Inflammatory macrophage (primary cell): ENCODE data around the gene GFM1.

Experiments
- DNase-seq, 2 donors: peaks; one replicate each; pipeline ENCODE4 v3.0.0-alpha.2; 2020 to 2022
- total RNA-seq, 18 experiments: gene quantifications; one replicate each; lab custom pipeline; 2026; ENCODE audit warnings: mixed read lengths in 6 of 18, inconsistent platforms in 2 of 18; lab: John Stamatoyannopoulos, UW

Gene GFM1
- total RNA-seq, result 39.1 to 133 (median 104) reads per million in 18 experiments

- DNase-seq, result peak; percentile 94 to 95
Measured at GRCh38 chr3:158644345-158644908, at the start of gene GFM1. TSS of gene GFM1 (plus strand) at chr3:158644527. CDS start at chr3:158644635, 108 bp downstream.

GRCh38 chr3:158600787-158601186, 43.5 kb upstream of the GFM1 start:
- DNase-seq, result no peak

DNA sequence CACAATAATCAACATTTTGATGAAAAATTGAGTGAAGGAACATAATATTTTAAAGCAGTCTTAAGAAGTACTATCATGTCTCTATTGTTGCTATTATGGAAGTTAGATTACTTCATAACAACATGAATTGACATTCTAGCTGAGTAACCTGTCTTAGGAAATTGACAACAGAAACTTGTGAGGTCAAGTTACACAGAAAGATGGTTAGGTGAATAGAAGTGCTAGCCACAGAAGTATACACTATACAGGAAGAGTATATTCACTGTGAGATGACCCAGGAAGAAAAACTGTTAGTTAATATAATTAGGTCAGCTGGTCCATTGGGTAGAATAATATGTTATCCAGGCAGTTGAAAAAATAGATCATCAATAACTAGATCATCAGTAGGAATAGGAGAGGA, 42.1 kb upstream of the GFM1 start:
- DNase-seq, result no peak

GRCh38 chr3:158617982-158618875, 26.1 kb upstream of the GFM1 start:
- DNase-seq, result no peak

GRCh38 chr3:158625881-158626280, 18.4 kb upstream of the GFM1 start:
- no peak for DNase-seq

DNA sequence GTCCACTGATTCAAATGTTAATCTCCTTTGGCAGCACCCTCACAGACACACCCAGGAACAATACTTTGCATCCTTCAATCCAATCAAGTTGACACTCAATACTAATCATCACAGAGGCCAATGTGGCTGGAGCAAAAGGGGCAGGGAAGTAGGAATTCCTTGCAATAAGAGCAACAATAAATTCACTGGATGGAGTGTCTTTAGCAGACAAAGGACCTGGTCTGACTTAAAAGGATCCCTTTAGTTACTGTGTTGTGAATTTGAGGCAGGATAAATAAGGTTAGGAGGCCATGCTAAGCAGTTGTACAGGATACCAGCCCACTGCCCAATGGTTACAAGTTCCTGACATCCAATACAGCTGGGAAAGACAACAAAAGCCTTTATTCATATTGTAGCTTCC, 12.3 kb upstream of the GFM1 start:
- DNase-seq, result no peak

- DNase-seq, result no peak
Measured at GRCh38 chr3:158640646-158641045, 3.7 kb upstream of the GFM1 start.

GRCh38 chr3:158642005-158642404, 2.3 kb upstream of the GFM1 start:
- DNase-seq, result no peak

- DNase-seq, result no peak
Measured at GRCh38 chr3:158642474-158643210, 1.7 kb upstream of the GFM1 start.

DNA sequence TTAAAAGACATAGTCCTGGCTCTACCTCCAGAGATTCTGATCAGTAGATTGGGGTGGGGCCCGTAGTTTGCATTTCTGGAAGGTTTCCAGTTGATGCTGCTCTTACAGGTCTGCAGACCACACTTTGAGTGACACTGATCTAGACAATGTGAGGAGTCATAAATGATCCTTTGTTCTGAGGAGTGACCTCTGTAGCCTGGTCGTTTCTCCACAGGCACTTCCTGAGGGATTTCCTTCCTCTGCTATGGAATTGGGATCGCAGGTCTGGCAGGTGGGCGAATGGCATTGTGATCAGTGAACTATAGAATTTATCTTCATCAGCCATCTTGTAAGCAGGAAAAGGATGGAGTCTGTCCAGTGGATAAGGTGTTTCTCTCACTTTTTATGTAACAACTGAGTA, 5.5 kb downstream of the GFM1 start:
- no peak for DNase-seq

DNA sequence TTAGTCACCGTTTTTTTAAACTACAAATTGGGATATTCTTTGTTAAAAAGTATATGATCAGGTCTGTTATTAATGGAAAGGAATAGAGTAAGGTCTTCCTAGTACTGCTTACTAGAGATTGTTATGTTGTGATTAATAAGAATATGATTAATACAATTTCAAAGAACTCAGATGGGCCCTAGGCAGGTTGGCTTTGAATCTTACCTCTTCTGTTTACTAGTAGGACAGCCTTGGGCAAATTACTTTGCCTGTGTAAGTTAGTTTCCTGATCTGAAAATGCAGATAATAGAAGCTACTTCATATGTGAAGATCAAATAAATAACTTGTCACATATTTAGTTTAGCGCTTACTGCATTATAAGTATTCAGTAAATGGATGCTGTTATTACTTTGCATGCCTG, 6.9 kb downstream of the GFM1 start:
- no peak for DNase-seq

DNA sequence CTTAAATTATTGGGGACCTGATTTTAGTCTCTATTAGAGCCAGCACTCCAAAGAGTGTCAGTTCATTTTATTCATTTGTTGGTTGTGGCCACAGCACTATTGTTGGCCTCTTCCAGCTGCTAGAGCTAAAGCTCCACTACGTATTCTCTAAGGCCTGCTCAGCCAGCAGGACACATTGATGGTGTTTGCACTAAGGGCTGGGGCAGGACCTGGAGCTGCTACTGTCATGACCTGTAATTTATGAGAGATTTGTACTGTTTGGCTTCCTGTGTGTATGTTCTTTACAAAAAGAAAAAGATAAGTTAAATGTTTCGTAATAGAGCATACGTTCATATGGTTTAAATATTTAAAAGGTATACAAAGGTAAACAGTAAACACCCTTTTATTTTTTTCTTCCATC, 8.1 kb downstream of the GFM1 start:
- DNase-seq, result no peak

- DNase-seq, result no peak
Measured at GRCh38 chr3:158658889-158659288, 14.6 kb downstream of the GFM1 start.

GRCh38 chr3:158659454-158660237, 15.3 kb downstream of the GFM1 start:
- peak; percentile 59 to 67 for DNase-seq

DNA sequence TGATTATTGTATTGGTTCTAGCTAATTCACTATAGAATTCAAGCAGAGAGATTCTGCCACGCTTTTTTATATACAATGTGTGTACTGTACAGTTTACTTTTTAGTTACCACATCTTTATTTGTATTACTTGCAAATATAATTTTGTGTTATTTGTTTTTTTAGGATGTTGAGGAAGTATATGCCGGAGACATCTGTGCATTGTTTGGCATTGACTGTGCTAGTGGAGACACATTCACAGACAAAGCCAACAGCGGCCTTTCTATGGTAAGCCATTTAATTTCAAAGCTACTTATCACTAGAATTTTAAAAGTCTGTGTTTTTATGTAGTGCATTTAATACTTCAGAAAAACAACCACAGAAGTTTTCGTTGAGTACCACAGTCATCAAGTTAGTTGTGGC, 16.4 kb downstream of the GFM1 start:
- no peak for DNase-seq

GRCh38 chr3:158663246-158663645, 18.9 kb downstream of the GFM1 start:
- DNase-seq, result no peak

DNA sequence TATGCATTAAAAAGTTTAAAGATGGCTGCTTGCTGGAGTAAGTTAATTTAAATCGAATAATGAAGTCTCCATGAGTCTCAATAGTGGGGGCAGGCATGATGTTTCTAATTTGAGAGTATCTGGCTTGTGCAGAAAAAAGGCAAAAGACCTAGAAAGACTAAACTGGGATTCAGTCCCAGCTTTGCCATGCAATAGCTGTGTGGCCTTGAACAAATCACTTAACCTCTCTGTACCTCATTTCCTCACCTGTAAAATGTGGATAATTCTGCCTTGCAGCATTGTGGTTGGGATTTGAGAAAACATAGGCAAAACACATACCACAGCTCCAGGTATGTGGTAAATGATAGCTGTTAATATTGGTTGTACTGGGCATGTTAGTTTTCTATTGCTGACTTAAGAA, 19.5 kb downstream of the GFM1 start:
- no peak for DNase-seq

- DNase-seq, result no peak
Measured at GRCh38 chr3:158666416-158666815, 22.1 kb downstream of the GFM1 start.

GRCh38 chr3:158668506-158668905, 24.2 kb downstream of the GFM1 start:
- DNase-seq, result no peak

DNA sequence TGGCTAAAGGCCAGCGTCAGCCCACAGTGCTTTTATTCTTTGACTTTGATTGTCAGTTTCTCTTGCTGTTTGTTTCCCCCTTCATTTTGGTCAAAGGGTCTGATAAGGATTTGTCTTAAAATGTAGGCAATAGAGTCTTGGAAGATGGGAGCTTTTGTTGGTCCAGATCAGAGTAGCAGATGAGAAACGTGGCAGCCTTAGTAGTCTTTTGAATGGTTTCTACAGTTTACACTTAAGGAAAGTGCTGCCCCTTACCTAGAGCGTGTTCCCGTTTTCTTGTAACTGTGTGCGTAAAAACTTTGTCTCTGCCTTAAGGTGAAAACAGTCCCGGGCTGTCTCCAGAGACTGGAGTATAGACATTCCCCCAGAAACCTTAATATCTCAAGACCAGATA, 27.5 kb downstream of the GFM1 start:
- DNase-seq, result no peak

DNA sequence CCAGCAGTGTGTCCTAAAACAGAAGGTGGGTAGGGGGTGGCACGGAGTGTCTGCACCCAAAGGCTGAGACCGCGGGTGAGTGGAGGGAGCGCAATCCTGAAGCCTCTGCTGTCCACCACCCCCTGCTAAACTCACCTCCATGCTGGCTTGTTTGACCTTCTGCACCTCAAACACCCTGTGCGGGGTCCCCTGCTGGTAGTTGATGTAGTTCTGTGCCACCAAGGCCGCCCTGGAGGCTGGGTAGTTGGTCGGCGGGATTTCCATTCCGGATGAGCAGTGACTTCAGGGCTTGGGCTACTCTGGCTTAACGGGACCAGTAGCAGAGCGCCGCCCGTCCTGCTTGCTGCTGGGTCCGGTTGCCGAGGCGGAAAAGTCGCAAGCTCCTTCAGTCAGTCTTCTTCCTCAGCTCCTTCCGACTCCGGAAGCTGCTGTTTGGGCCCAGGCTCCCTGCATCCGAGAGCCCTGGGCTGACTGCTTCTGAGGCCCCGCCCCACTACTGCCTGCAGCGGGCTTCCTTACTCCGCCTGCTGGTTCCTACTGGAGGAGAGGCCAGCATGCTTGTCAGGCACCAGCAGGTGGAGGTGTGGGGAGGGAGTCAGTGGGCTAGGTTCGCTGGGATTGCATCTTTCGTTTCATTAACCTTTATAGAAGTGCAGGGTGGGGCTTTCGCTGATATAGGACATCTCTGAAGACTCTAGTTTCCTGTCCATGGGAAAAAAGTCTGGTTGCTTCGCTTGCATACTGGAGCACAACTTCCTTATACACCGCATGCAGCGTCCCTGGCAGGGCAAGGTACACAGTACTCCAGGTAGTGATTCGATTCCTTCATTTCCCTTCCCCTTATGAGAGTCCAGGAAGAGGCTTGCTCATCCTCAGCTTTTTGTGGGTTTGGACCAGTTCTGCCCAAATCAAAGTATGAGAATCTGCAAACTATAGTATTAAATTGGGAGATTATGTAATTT, 28.2 kb downstream of the GFM1 start, which contains the start of gene LXN:
TSS of gene LXN (minus strand) at position 434 of the 962 bp plus-strand sequence. CDS start at position 264, 170 bp downstream.
- DNase-seq, result peak; percentile 68 to 80
